Peyer's patch (tissue), 4 donors: ENCODE data around the gene KCNQ5.

Source experiments
- POLR2A ChIP-seq, 2 donors: fragments of 450-650 bp; IDR thresholded peaks; one replicate each; pipeline ENCODE4 v1.5.1; 2017; ENCODE audit warnings: antibody characterized with exemption in 2 of 2, mild to moderate bottlenecking in 2 of 2, moderate library complexity in 2 of 2
- TF ChIP-seq, protein P1 (sequence below), 6 experiments: fragments of 450-650 bp in 4 of 6; fragments of 200-600 bp in 2 of 6; sonication (generic) in 1 of 6; IDR thresholded peaks; one replicate each; pipeline ENCODE4 v1.5.1; 2017 to 2019; ENCODE audit warnings: antibody characterized with exemption in 6 of 6, mild to moderate bottlenecking in 3 of 6, moderate library complexity in 1 of 6

DNA sequence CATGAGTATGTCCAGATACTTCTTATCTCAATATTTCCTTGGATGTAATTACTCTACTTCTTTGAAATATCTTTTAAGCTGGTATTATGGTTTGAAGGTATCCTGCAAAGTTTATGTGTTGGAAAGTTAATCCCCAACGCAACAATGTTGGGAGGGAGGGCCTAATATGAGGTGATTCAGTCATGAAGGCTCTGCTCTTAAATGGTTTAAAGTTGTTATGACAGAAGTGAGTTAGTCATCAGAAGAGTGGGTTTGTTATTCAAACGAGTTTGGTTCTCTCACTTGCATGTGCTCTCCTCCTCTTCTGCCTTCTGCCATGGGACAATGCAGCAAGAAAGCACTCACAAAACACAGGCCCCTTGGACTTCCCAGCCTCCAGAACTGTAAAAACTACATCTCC lies 176.3 kb downstream of the KCNQ5 start:
- TF ChIP-seq, protein P1, sequence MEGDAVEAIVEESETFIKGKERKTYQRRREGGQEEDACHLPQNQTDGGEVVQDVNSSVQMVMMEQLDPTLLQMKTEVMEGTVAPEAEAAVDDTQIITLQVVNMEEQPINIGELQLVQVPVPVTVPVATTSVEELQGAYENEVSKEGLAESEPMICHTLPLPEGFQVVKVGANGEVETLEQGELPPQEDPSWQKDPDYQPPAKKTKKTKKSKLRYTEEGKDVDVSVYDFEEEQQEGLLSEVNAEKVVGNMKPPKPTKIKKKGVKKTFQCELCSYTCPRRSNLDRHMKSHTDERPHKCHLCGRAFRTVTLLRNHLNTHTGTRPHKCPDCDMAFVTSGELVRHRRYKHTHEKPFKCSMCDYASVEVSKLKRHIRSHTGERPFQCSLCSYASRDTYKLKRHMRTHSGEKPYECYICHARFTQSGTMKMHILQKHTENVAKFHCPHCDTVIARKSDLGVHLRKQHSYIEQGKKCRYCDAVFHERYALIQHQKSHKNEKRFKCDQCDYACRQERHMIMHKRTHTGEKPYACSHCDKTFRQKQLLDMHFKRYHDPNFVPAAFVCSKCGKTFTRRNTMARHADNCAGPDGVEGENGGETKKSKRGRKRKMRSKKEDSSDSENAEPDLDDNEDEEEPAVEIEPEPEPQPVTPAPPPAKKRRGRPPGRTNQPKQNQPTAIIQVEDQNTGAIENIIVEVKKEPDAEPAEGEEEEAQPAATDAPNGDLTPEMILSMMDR (IDR thresholded peaks at IDR 0.05), result no peak
- no peak for TF ChIP-seq POLR2A (IDR thresholded peaks at IDR 0.05)
